ENCODE data around the gene CNTNAP2. TPM values are rescaled to one million over a fixed set of nuclear protein-coding genes. Genes with fewer than 3 reads are reported as not detected.

The CNTNAP2 gene
- total RNA-seq, 1 donor from 2014 or later = 4.2 TPM

DNA sequence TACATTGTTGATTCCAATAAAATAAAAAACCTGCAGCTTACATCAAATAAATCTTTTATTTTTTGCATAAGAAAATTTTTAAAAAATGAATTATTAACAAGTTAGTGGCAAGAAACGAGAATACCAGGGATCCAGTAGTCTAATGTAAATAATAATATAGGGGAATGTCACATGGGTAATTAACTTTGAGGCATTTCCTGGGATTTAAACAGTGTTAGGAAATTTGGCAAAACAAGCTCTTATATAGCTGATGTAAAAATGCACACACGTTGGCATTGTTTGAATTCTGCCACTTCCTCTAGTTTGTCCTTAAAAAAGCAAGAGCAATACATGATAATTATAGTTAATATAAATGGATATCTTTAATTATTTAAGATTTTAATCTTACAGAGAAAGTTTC lies 768.6 kb downstream of the CNTNAP2 start:
- no peaks in the 10 kb centered on the region for H3K4me1 Mint-ChIP-seq
- TF ChIP-seq, protein P1, sequence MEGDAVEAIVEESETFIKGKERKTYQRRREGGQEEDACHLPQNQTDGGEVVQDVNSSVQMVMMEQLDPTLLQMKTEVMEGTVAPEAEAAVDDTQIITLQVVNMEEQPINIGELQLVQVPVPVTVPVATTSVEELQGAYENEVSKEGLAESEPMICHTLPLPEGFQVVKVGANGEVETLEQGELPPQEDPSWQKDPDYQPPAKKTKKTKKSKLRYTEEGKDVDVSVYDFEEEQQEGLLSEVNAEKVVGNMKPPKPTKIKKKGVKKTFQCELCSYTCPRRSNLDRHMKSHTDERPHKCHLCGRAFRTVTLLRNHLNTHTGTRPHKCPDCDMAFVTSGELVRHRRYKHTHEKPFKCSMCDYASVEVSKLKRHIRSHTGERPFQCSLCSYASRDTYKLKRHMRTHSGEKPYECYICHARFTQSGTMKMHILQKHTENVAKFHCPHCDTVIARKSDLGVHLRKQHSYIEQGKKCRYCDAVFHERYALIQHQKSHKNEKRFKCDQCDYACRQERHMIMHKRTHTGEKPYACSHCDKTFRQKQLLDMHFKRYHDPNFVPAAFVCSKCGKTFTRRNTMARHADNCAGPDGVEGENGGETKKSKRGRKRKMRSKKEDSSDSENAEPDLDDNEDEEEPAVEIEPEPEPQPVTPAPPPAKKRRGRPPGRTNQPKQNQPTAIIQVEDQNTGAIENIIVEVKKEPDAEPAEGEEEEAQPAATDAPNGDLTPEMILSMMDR (IDR thresholded peaks at IDR 0.05; ENCODE audit: unreplicated experiment) = no peak
- H3K27me3 Mint-ChIP-seq (ENCODE audit: low read depth) = no peaks in the 10 kb centered on the region
- H3K27ac Mint-ChIP-seq = no peak overlapping the region
- no peaks in the 10 kb centered on the region for H3K9me3 Mint-ChIP-seq
- H3K36me3 Mint-ChIP-seq = no peaks in the 10 kb centered on the region
- DNase-seq (ENCODE audit: low spot score in 2 of 2, unreplicated experiment in 2 of 2) = no peak
- H3K4me3 Mint-ChIP-seq = no peak overlapping the region

DNA sequence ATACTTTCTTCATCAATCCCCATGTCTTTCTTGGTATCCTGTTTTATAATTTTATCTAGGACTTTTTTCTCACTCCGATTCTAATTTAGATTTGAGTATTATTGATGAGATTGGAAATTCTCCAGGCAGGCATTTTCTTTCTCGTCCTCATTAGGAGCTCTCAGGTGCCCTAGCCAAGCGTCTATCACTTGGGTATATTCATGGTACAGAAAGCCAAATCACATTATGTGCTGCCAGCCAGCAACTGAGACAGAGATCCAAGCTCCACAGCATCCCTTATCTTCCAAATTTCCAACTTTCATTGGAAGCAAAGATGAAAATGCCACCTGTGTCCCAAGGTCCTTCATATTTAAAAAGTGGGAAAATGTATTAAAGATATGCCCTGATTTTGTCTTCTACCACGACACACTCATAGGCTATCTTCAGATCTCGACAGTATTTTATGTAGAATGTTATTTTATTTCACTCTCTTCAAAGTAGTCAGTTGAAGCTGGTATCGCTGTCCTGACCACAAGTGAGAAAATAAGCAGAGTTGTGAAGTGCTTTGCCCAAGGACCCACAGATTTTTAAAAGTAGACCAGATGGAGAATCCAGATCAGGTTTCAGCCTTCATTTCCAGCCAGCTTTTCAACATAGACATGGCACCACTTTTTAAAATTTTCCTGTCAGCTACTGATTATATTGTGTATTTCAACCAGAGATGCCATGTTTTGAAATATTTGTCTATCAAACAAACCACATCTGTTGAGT lies 773.4 kb downstream of the CNTNAP2 start:
- no peak for DNase-seq (ENCODE audit: low spot score in 2 of 2, unreplicated experiment in 2 of 2)
- Mint-ChIP-seq H3K27ac (no peak overlapping the region), H3K4me3 (no peak overlapping the region), H3K4me1 (no peaks in the 10 kb centered on the region), H3K27me3 (ENCODE audit: low read depth) (no peaks in the 10 kb centered on the region), H3K9me3 (peaks cover 5% of the 10 kb centered on the region), H3K36me3 (no peaks in the 10 kb centered on the region)
- TF ChIP-seq, protein P1 (IDR thresholded peaks at IDR 0.05; ENCODE audit: unreplicated experiment) = no peak

DNA sequence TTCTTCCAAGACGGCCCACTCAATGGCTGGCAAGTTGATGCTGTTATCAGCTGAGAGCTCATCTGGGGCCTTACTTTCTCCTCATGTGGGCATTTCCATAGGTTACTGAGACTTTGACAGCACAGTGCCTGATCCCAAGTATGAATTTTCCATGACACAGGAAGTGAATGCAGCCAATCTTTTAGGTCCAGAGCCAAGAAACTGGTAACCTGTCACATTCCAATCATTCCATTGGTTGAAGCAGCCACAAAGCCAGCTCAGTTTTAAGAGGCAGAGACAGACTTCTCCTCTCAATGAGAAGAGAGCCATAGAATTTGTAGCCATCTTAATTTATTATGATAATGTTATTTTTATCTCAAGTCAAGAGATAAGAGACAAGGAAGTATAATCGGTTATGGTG lies 775.5 kb downstream of the CNTNAP2 start:
- no peaks in the 10 kb centered on the region for H3K4me1 Mint-ChIP-seq
- H3K4me3 Mint-ChIP-seq = no peak overlapping the region
- H3K27ac Mint-ChIP-seq = no peak overlapping the region
- TF ChIP-seq, protein P1 (IDR thresholded peaks at IDR 0.05; ENCODE audit: unreplicated experiment) = no peak
- no peak for DNase-seq (ENCODE audit: low spot score in 2 of 2, unreplicated experiment in 2 of 2)
- H3K36me3 Mint-ChIP-seq = no peaks in the 10 kb centered on the region
- H3K27me3 Mint-ChIP-seq (ENCODE audit: low read depth) = no peaks in the 10 kb centered on the region
- peaks cover 5% of the 10 kb centered on the region for H3K9me3 Mint-ChIP-seq

DNA sequence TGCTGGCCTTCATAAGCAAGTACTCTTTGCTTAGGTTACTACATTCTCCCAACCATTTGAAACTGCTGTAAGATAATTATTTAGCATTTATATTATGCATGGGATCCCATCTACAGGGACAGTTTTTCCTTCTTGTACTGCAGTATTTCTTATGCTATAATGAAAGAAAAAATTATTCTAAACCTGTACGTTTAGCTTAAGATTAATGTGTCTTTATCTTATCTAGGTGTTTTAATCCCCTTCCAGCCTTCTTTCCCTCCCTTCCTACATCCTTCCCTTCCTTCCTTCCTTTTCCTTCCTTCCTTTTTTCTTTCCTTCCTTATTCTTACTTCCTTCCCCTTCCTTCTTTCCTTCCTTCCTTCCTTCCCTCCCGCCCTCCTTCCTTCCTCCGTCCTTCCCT lies 778.3 kb downstream of the CNTNAP2 start:
- Mint-ChIP-seq H3K4me1 (no peaks in the 10 kb centered on the region), H3K36me3 (no peaks in the 10 kb centered on the region), H3K4me3 (no peak overlapping the region), H3K27ac (no peak overlapping the region), H3K27me3 (ENCODE audit: low read depth) (no peaks in the 10 kb centered on the region), H3K9me3 (peaks cover 5% of the 10 kb centered on the region)
- no peak for DNase-seq (ENCODE audit: low spot score in 2 of 2, unreplicated experiment in 2 of 2)
- TF ChIP-seq, protein P1 (IDR thresholded peaks at IDR 0.05; ENCODE audit: unreplicated experiment) = no peak

DNA sequence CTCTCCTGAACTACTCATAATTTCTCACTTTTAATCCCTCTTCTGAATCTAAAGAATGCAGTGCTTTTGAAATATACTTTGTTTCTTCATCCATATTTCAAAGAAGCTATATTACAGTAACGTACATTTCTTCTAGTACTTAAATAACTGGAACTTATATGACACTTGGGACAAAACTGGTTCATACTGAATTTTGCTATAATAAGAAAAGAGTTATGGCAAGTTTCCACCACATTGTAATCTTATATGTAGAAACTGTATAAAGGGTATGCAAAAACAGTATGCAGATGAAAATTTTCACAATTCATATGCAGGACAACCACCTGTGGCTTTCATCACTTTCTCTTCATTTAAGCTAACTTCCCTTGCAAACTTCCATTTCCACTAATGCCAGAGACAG lies 785.7 kb downstream of the CNTNAP2 start:
- no peaks in the 10 kb centered on the region for H3K36me3 Mint-ChIP-seq
- H3K4me3 Mint-ChIP-seq = no peak overlapping the region
- TF ChIP-seq, protein P1 (IDR thresholded peaks at IDR 0.05; ENCODE audit: unreplicated experiment) = no peak
- peaks cover 5% of the 10 kb centered on the region for H3K9me3 Mint-ChIP-seq
- DNase-seq (ENCODE audit: low spot score in 2 of 2, unreplicated experiment in 2 of 2) = no peak
- H3K4me1 Mint-ChIP-seq = no peaks in the 10 kb centered on the region
- H3K27me3 Mint-ChIP-seq (ENCODE audit: low read depth) = no peaks in the 10 kb centered on the region
- H3K27ac Mint-ChIP-seq = no peak overlapping the region
